DMS53 (cell line): ENCODE measurements around the gene BICD1.
A peak's percentile ranks its signal among the peaks of the same experiment; 100 is the strongest.

Experiments
- DNase-seq: peaks from one replicate; lab custom pipeline; 2025; lab: John Stamatoyannopoulos, UW

Gene BICD1

DNA sequence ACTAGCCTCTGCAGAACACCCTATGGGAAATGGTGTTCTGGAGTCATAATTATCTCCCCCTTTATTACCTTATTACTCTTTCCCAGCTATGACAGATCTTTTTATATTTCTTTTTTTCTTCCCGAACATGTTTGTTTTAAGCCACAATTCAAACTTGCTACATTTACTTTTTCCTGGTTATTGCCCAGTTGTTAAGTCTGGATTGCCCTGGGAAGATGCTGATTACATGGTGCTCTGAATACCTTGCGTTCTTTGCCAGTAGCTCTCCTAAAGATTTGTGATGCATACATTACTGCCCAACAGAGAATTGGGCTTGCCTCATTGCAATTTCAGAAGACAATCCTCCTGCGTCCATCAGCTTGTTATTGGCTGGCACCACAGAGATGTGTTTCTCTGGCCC lies 174.5 kb downstream of the BICD1 start:
- DNase-seq: no peak

DNA sequence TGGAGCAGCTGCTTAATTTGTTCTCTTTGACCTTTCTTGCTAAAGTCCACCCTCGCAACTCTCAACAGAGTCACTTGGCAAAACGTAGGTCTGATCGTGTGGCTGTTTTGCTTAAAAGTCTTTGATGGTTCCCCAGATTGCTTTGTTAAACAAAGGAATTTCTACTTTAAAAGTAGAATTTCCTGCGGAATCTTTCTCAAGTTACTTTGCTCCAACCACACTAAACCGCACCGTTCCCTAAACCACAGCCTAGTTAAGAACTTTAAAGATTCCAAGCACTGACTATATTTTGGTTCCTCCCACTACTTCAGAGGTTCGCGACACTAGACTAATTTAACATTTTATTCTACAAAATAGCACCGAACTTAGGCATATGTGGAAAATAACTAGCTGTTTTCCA lies 177.9 kb downstream of the BICD1 start:
- DNase-seq: no peak

DNA sequence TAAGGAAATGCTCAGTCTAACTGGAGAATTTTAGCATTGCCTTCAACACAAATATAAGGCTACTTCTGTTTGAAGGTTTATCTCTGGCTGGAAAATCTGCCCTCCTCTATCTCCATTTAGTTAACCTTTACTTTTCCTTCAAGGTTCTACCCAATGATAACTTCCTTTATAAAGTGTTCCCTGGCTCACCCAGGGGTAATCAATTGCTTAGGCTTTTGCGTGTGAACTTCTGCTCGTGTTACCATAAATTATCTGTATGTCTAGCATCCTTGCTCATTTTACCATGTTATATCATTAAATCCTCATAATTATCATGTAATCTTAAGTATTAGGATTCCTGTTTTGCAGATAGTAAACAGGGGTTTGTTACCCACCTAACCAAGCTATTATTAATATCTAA lies 178.4 kb downstream of the BICD1 start:
- DNase-seq: no peak

- DNase-seq: no peak
Measured at GRCh38 chr12:32285489-32285888, 178.8 kb downstream of the BICD1 start.

DNA sequence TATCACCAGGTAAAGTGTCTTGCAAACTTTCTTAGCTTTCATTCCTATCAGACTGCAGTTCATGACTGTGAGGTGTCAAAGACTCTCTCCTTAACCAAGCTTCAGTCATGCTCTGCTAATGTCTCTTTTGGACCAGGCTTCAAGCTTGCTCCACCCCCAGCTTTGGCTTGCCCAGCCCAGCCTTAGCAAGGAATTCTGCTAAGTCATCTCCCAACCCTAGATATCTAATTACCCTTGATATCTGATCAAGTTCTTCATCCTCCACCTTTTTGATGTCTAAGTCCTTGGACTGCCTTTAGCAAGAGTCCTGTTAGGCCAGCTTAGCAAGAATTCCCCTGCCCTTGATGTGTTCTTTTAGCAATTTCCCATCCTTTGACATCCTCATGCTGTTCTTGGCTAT lies 183.8 kb downstream of the BICD1 start:
- peak; percentile 30 for DNase-seq

- no peak for DNase-seq
Measured at GRCh38 chr12:32292151-32292550, 185.5 kb downstream of the BICD1 start.

- DNase-seq: no peak
Measured at GRCh38 chr12:32293808-32294419, 187.3 kb downstream of the BICD1 start.

GRCh38 chr12:32296567-32296966 lies 189.9 kb downstream of the BICD1 start:
- DNase-seq: no peak

DNA sequence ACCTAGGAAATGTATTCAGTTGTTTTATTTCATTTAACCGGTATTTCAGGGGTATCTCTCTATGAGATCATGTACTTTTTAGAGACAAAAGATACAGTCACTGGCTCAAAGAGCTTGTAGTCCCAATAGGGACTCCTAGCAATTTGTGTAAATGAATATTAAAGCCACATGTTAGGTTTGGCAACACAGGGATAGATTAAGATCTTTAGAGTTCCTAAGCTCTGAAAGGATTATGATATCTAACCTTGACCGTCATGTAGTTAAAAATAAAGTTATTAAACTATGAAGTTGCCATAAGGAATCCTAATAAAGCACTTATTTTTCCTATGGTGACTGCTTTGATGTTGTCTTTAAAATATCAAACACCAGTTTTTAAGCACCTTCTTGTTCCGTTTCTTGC lies 192.3 kb downstream of the BICD1 start:
- DNase-seq: no peak

- DNase-seq: no peak
Measured at GRCh38 chr12:32301216-32301615, 194.6 kb downstream of the BICD1 start.

- peak; percentile 83 for DNase-seq
Measured at GRCh38 chr12:32302218-32303173, 195.8 kb downstream of the BICD1 start.

- DNase-seq: no peak
Measured at GRCh38 chr12:32303174-32303549, 196.5 kb downstream of the BICD1 start.

DNA sequence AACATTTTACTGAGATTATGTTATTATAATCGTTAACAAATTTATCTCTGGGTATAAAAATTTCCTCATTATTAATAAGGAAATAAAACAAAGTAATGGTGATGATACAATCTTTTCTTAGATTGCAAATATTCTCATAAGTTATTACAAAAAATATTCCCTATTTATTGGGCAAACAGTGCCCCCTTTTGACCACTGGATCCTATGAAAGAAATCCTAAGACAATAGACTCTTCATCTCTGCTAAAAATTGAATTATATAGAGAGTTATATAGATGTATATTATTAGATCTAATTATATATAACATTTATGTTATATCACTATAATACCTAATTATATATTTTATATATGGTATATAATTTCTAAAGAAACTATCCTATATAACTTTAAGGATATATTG lies 198.5 kb downstream of the BICD1 start:
- DNase-seq: peak; percentile 80

- no peak for DNase-seq
Measured at GRCh38 chr12:32307326-32307725, 200.7 kb downstream of the BICD1 start.

DNA sequence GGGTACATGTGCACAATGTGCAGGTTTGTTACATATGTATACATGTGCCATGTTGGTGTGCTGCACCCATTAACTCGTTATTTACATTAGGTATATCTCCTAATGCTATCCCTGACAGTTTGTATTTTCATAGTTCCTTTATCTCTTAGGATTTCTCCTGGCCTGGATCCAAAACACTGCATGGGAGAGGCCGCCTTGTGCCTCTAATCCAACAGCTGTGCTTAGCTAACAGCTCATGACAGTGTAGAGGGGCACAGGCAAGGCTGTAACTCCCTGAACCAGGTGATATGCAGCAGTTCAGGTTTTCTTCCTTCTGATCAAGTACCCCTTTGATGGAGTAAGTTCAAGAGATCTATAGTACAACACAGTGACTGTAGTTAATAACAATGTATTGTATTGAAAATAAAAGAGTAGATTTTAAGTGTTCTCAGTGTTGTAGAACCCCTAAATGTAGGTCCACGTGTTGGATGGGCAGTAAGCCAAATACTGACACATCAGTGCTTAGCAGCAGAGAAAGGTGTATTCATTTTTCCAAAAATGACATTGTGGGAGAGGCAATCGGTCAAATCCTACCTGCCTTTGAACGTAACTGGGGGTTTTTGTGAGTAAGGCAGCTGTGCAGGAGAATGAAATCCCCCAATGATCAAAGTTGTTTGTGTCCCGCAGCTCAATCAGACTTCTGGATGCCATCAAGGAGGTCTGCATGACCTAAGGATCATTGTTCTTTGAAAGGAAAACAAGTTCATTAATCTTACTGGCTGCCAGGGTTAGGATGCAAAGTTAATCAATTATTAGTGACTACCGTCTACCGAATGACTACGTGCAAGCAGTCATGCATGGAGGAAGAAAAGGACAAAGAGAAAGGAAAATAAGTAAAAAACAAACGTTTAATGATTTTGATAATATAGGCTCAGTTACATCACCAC lies 203.4 kb downstream of the BICD1 start:
- DNase-seq: no peak

DNA sequence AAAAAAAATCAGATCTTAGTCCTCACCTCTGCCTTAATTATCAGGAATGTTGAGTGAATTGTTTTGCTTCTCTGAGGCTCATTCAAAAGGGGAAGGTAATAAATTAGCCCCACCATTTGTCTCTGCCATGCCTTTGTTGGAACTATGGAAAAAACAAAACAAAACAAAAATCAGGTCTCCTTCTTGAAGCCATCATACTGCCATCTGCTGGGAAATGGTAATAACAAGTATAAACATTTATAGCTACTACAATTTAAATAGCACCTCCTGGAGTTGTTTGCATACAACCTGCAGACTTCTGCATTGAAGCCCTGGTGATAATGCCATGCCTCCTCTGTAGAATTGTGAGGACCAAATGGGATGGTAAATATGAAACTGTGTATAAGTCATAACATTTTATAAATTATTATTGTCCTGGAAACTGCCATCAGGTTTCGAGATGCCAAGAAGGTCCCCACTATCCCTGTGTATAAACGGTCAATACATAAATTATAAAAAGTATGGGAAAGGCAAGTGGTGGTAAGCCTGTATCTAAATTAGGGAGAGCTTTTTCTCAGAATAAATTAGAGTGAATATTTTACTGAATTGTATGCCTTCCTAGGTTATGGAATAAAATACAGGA lies 205.5 kb downstream of the BICD1 start:
- peak; percentile 90 for DNase-seq

DNA sequence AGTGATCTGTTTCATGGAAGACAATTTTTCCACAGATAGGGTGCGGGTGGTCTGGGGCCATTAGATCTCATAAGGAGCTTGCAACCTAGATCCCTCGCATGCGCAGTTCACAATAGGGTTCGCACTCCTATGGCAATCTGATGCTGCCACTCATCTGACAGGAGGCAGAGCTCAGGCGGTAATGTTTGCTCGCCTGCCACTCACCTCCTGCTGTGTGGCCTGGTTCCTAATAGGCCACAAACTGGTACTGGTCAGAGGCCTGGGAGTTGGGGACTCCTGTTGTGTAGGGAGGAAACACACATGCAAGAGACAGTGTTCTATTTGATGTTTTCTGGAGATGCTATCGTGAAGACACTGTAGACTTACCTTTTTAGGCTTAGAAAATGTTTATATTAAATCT lies 215.7 kb downstream of the BICD1 start:
- DNase-seq: peak; percentile 39

GRCh38 chr12:32331133-32331532 lies 224.5 kb downstream of the BICD1 start:
- DNase-seq: peak; percentile 20

GRCh38 chr12:32332446-32332845 lies 225.8 kb downstream of the BICD1 start:
- no peak for DNase-seq

GRCh38 chr12:32334371-32334777 lies 227.7 kb downstream of the BICD1 start:
- DNase-seq: no peak

DNA sequence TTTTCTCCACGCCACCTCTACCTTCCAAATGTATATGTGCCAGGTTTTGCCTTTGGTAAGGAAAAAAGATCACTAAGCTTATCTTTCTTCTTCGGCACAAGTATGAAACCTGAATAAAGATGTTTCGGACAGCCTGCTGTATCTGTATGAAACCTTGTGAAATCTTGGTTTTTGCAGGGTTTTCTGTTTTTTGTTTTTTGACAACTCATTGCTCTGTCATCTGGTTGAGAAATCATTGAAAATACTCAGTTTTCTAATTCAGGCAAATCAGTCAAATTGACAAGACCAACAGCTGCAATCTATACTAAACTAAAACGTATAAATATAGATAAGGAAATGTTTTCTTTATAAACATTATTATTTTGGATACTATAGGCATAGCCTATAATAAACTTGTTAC lies 229.6 kb downstream of the BICD1 start:
- DNase-seq: no peak

GRCh38 chr12:32343496-32343895 lies 236.8 kb downstream of the BICD1 start:
- no peak for DNase-seq
